Subcutaneous adipose tissue (tissue), 4 donors: ENCODE results near the gene PCSK5. TPM values are rescaled to one million over a fixed set of nuclear protein-coding genes. Genes with fewer than 3 reads are reported as not detected.

Source experiments
- CTCF ChIP-seq: fragments of 450-650 bp; IDR thresholded peaks from one replicate; pipeline ENCODE4 v1.5.1; 2016; ENCODE audit warnings: low read depth, mild to moderate bottlenecking, control low read depth, antibody characterized with exemption, moderate library complexity
- total RNA-seq, 4 donors: library from RNA; depleted of rRNA; stranded (reverse); fragments of >200 nt; gene quantifications; one replicate each; pipeline ENCODE4 v1.1.0, GENCODE V29; 2016

PCSK5 gene
- total RNA-seq, result 10 to 100 TPM; 18.4 to 36.4 (median 20.1) TPM

GRCh38 chr9:75890472-75891276 is at the start of gene PCSK5:
Gene PCSK5 (plus strand): TSS chr9:75890673. CDS start chr9:75891182, 509 bp downstream.
- no peak for TF ChIP-seq CTCF

- TF ChIP-seq CTCF, result no peak
Observed at GRCh38 chr9:75844321-75844720, 46.2 kb upstream of the PCSK5 start.

- no peak for TF ChIP-seq CTCF
Observed at GRCh38 chr9:75845806-75846205, 44.7 kb upstream of the PCSK5 start.

GRCh38 chr9:75847085-75847484 is 43.4 kb upstream of the PCSK5 start:
- TF ChIP-seq CTCF, result no peak

- TF ChIP-seq CTCF, result no peak
Observed at GRCh38 chr9:75850459-75851200, 39.8 kb upstream of the PCSK5 start.

- no peak for TF ChIP-seq CTCF
Observed at GRCh38 chr9:75851917-75852316, 38.6 kb upstream of the PCSK5 start.

GRCh38 chr9:75852746-75853145 is 37.7 kb upstream of the PCSK5 start:
- TF ChIP-seq CTCF, result no peak
